ENCODE measurements around the gene GALNT15. TPM values are rescaled to one million over a fixed set of nuclear protein-coding genes. Genes with fewer than 3 reads are reported as not detected.

The GALNT15 gene
- total and polyA plus RNA-seq, 7 donors, result 1.2 to 211 (median 36.6) TPM

DNA sequence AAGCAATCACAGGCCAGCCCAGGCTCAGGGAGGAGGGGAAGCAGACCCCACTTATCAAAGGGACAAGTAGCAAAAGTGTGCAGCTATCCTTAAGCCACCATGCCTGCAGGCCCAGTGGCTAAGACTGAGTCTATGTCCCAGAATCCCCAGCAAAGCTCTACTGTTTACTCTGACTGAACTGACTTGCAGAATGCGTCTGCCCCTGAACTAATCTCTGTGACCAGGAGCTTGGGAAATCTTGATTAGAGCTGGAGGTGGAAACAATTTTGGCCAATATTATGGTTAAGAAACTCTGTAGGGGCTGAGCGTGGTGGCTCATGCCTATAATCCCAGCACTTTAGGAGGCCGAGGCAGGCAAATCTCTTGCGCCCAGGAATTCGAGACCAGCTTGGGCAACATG is 67.7 kb downstream of the GALNT15 start:
- Histone ChIP-seq H3K27ac (no peak overlapping the region), H3K4me3 (no peak overlapping the region), H3K27me3 (no peaks in the 10 kb centered on the region), H3K36me3 (no peaks in the 10 kb centered on the region), H3K4me1 (peaks cover 0 to 23% (median 4%) of the 10 kb centered on the region in 4 donors), H3K9me3 (no peaks in the 10 kb centered on the region)
- intact Hi-C loops (cut with DNase I), result no loop called here
- no peak for DNase-seq
- WGBS, 2 donors, result 94 to 96% methylated on average over 5 of the region's 5 CpGs
- TF ChIP-seq POLR2AphosphoS5 (IDR thresholded peaks at IDR 0.05) (no peak), EP300 (IDR thresholded peaks at IDR 0.05) (no peak), POLR2A (IDR thresholded peaks at IDR 0.05) (no peak)
- TF ChIP-seq, protein P1, sequence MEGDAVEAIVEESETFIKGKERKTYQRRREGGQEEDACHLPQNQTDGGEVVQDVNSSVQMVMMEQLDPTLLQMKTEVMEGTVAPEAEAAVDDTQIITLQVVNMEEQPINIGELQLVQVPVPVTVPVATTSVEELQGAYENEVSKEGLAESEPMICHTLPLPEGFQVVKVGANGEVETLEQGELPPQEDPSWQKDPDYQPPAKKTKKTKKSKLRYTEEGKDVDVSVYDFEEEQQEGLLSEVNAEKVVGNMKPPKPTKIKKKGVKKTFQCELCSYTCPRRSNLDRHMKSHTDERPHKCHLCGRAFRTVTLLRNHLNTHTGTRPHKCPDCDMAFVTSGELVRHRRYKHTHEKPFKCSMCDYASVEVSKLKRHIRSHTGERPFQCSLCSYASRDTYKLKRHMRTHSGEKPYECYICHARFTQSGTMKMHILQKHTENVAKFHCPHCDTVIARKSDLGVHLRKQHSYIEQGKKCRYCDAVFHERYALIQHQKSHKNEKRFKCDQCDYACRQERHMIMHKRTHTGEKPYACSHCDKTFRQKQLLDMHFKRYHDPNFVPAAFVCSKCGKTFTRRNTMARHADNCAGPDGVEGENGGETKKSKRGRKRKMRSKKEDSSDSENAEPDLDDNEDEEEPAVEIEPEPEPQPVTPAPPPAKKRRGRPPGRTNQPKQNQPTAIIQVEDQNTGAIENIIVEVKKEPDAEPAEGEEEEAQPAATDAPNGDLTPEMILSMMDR (IDR thresholded peaks at IDR 0.05), result no peak

DNA sequence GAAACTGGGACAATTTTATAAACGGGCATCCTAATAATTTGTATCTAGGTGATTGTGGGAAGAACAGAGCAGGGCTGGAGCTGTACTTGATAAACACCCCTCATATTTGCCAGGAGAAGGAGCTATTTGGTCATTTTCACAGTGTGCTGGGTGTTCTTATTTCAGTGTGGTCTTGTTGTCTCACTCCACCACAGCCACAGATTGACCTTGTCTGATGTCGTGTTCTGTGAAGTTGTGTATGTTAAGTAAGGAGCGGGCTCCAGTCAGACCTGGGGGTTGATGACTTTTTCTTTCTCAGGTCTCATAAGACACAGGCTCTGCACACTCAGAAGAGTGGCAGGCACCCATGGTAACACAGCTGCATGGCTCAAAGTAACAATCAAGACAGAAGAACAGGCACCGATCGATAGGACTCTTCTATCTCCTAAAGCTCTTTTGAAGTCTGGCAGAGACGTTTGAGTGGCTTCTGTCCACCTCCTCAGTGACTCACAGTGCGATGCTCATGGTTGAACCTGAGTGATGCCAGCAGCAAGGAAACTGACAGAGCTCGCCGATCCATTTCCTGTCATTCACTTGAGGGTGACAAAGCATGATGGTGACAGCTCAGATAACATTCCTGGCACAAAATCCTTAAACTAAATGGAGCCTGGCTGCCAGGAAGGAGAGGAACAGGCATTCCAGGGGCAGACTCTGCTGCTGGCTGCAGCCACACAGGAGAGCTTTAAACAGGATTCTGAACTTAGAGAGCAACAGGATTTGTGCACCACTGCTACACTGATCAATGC is 69.4 kb downstream of the GALNT15 start:
- intact Hi-C loops (cut with DNase I), result no loop called here
- TF ChIP-seq POLR2AphosphoS5 (IDR thresholded peaks at IDR 0.05) (no peak), EP300 (IDR thresholded peaks at IDR 0.05) (no peak), POLR2A (IDR thresholded peaks at IDR 0.05) (no peak)
- TF ChIP-seq, protein P1 (IDR thresholded peaks at IDR 0.05), result no peak
- Histone ChIP-seq H3K36me3 (no peaks in the 10 kb centered on the region), H3K4me1 (peaks cover 0 to 27% (median 4%) of the 10 kb centered on the region in 4 donors), H3K9me3 (no peaks in the 10 kb centered on the region), H3K27ac (no peak overlapping the region), H3K4me3 (no peak overlapping the region), H3K27me3 (no peaks in the 10 kb centered on the region)
- DNase-seq, result no peak
- 72 to 85% methylated on average over 9 of the region's 9 CpGs for WGBS, 2 donors

DNA sequence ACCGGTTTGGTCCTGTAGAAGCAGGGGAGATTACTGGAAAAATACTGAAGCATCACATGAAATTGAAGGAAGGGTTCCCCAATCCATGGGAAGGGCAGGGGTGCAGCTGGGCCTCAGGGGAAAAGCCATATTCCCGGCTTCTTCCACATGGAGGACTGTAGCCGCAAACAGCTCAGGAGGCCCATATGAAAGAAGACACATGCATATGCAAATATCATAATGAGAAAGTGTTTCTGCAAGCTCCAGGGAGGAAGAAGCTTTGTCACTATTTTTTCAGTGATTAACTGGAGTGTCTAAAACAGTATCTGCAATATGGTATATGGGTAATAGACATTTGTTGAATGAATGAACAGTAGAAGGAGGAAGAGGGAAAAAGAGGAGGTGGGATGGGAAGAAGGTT is 71.1 kb downstream of the GALNT15 start:
- H3K4me1 ChIP-seq, result peaks cover 0 to 19% (median 4%) of the 10 kb centered on the region in 4 donors
- WGBS, 2 donors, result 94 to 95% methylated on average over 3 of the region's 3 CpGs
- H3K9me3 ChIP-seq, result no peaks in the 10 kb centered on the region
- no peak overlapping the region for H3K4me3 ChIP-seq
- no peaks in the 10 kb centered on the region for H3K27me3 ChIP-seq
- no peak for DNase-seq
- no peaks in the 10 kb centered on the region for H3K36me3 ChIP-seq
- no peak overlapping the region for H3K27ac ChIP-seq
- TF ChIP-seq, protein P1 (IDR thresholded peaks at IDR 0.05), result no peak
- TF ChIP-seq POLR2AphosphoS5 (IDR thresholded peaks at IDR 0.05) (no peak), POLR2A (IDR thresholded peaks at IDR 0.05) (no peak), EP300 (IDR thresholded peaks at IDR 0.05) (no peak)
- intact Hi-C loops (cut with DNase I), result loop anchor here (2.0 to 5.0 kb wide), 2 partner anchors 69 to 428 kb away; no protein-coding TSS in a partner anchor

DNA sequence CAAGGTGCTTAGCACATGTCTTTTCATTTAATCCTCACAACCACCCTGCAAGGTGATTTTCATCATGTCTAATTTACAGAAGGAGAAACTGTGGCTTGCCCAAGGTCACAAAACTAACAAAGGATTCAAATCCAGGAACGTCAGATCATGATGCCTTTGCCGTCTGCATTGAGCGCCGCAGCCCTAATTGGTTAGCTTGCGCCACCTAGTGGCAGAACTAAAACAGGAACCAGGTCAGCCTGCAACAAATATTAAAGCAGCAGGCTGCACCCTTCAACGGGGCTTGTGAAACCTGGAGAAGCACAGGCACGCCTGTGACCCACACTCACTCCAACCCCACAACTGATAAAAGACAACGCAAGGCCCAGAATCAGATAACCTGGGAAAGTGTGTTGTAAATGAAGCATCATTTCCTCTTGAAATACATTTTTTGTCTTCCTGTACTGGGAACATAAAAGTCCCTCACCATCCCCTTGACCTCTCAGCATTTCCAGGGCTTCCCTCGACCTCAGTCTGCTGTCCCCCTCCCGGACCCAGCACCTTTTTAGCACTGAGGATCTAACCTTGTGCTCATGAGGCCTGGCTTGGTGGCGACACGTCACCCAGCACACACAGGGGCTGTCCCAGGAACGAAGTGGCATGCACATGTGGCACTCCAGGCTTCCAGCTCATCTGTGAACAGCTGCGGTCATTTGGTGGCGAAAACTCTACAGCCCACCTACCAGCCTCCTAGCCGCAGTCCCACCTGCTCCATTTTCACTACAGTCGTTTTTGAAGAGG is 73.0 kb downstream of the GALNT15 start:
- H3K9me3 ChIP-seq, result no peaks in the 10 kb centered on the region
- no peak overlapping the region for H3K27ac ChIP-seq
- peaks cover 0 to 19% (median 4%) of the 10 kb centered on the region in 4 donors for H3K4me1 ChIP-seq
- no peak for TF ChIP-seq POLR2A (IDR thresholded peaks at IDR 0.05)
- TF ChIP-seq, protein P1 (IDR thresholded peaks at IDR 0.05), result peak; percentile 78 to 96 (median 82)
- no peak overlapping the region for H3K4me3 ChIP-seq
- no peaks in the 10 kb centered on the region for H3K36me3 ChIP-seq
- WGBS, 2 donors, result 24 to 30% methylated on average over 17 of the region's 17 CpGs
- H3K27me3 ChIP-seq, result no peaks in the 10 kb centered on the region
- DNase-seq, result peak; percentile 87
- intact Hi-C loops (cut with DNase I), result loop anchor here (1.0 to 5.0 kb wide), 3 partner anchors 71 to 430 kb away; no protein-coding TSS in a partner anchor

Data from sigmoid colon (tissue), 7 donors.